PFSK-1 (cell line): ENCODE results near the gene HPS4.

ENCODE experiments used
- POLR2AphosphoS5 ChIP-seq: IDR thresholded peaks from 2 replicates; pipeline ENCODE4 v1.6.1; 2012; ENCODE audit warnings: low read depth, mild to moderate bottlenecking, control low read depth, low read length, moderate library complexity
- REST ChIP-seq, 2 experiments: IDR thresholded peaks; 2 replicates each; pipeline versions ENCODE4 v1.6.1 to v1.8.0; 2011 to 2012; ENCODE audit warnings: low read depth in 2 of 2, low read length in 2 of 2, control low read depth in 1 of 2, inconsistent platforms in 1 of 2, mild to moderate bottlenecking in 1 of 2, moderate library complexity in 1 of 2; ENCODE audit not compliant: insufficient read depth in 1 of 2
- SIN3A ChIP-seq: IDR thresholded peaks from 2 replicates; pipeline ENCODE4 v1.6.1; 2012; ENCODE audit warnings: mild to moderate bottlenecking, low read length, moderate library complexity, borderline replicate concordance; ENCODE audit not compliant: insufficient read depth

GRCh38 chr22:26443901-26444690 is 39.5 kb downstream of the HPS4 start:
- no peak for TF ChIP-seq REST (IDR thresholded peaks at IDR 0.05; ENCODE audit: insufficient read depth in 1 of 2, low read depth in 2 of 2, low read length in 2 of 2)
- no peak for TF ChIP-seq POLR2AphosphoS5
- TF ChIP-seq SIN3A = no peak
